Measurements from ENCODE around the gene SMIM45.

GRCh38 chr22:41964112-41964491, 12.2 kb downstream of the SMIM45 start:
- TF ChIP-seq CTCF (IDR thresholded peaks at IDR 0.05) = no peak
- TF ChIP-seq POLR2A (IDR thresholded peaks at IDR 0.05) = no peak
